Stimulated activated CD8-positive, alpha-beta memory T cell treated with anti-CD3 and anti-CD28 coated beads, Interleukin-2, amount 100 ng/mL, for 48 hours (primary cell): ENCODE data around the gene SLC25A19.
A peak's percentile ranks its signal among the peaks of the same experiment; 100 is the strongest.

ENCODE experiments used
- DNase-seq, 2 donors: peaks; one replicate each; pipeline ENCODE4 v3.0.0-alpha.2; 2020; ENCODE audit warnings: low read depth in 2 of 2

Gene SLC25A19

GRCh38 chr17:75241502-75241901 is 47.7 kb downstream of the SLC25A19 start:
- DNase-seq = no peak

GRCh38 chr17:75241143-75241430 is 48.1 kb downstream of the SLC25A19 start:
- DNase-seq = no peak

GRCh38 chr17:75240394-75241142 is 48.7 kb downstream of the SLC25A19 start:
- peak in 1 of 2 donors; percentile 49 for DNase-seq

- no peak for DNase-seq
Measured at GRCh38 chr17:75239778-75240393, 49.3 kb downstream of the SLC25A19 start.

- DNase-seq = no peak
Measured at GRCh38 chr17:75239214-75239613, 50.0 kb downstream of the SLC25A19 start.

GRCh38 chr17:75238684-75239191 is 50.5 kb downstream of the SLC25A19 start:
- DNase-seq = peak in 1 of 2 donors; percentile 37

- DNase-seq = no peak
Measured at GRCh38 chr17:75238020-75238580, 51.1 kb downstream of the SLC25A19 start.

GRCh38 chr17:75237100-75238014 is 51.9 kb downstream of the SLC25A19 start:
- DNase-seq = no peak

- DNase-seq = no peak
Measured at GRCh38 chr17:75232786-75233185, 56.4 kb downstream of the SLC25A19 start.

GRCh38 chr17:75231741-75232464 is 57.3 kb downstream of the SLC25A19 start:
- no peak for DNase-seq

GRCh38 chr17:75231071-75231470 is 58.2 kb downstream of the SLC25A19 start:
- no peak for DNase-seq

GRCh38 chr17:75228847-75229246 is 60.4 kb downstream of the SLC25A19 start:
- DNase-seq = no peak

GRCh38 chr17:75228305-75228704 is 60.9 kb downstream of the SLC25A19 start:
- no peak for DNase-seq

- DNase-seq = no peak
Measured at GRCh38 chr17:75227729-75228128, 61.5 kb downstream of the SLC25A19 start.

- no peak for DNase-seq
Measured at GRCh38 chr17:75225016-75225415, 64.2 kb downstream of the SLC25A19 start.
